DMS 273 treated with DMSO at 0.1 percent for 48 hours (cell line): Measurements from ENCODE around the gene CCDC27.
A peak's percentile ranks its signal among the peaks of the same experiment; 100 is the strongest.

ENCODE experiments used
- DNase-seq: peaks from one replicate; lab custom pipeline; 2025; lab: John Stamatoyannopoulos, UW

CCDC27 gene

DNA sequence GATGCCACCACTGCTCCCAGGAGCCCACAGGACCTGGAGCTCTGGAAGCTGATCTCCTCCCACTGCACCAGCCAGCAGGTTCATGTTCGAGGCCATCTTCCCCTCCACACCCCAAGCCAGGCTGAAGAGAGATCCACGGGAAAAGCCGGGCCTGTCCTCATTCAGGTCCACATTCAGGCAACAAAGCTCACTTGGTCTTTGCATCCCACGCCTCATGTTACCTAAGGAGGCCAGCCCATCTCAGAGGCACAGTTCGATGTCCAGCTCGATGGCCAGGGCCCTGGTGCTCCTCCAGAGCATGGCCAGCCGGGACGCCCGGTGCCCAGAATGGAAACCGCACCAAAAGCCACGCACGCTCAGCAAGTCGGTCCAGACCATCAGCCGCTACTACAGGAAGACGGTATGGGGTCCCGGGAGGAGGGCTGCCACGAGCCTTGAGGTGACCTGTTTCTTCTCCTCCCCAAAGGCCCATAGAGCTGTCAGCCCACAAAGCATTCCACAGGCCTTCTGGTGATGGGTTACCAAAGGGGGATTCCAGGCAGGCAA lies at the start of gene CCDC27:
CCDC27 (plus strand) TSS at position 51 of the 546 bp plus-strand sequence; CDS start at position 83, 32 bp downstream.
- no peak for DNase-seq

DNA sequence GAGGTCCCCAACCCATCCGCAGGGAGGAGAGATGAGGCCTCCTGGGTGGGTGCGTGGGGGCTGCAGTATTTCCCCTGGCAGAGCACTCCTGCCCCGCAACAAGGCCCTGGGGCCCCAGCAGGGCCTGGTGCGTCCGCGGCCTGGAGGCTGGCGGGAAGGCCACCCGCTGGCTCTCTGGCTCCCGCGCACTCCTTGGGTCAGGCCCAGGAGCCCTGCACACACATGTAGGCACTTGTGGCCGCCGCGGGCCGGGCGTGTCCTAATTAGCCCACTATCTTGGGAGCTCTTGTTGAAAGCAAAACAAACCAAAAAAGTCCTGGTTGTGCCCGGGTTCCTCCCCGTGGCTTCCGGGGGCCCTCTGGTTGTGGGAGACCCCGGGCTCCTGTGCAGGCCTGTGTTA lies 49.7 kb upstream of the CCDC27 start:
- no peak for DNase-seq

DNA sequence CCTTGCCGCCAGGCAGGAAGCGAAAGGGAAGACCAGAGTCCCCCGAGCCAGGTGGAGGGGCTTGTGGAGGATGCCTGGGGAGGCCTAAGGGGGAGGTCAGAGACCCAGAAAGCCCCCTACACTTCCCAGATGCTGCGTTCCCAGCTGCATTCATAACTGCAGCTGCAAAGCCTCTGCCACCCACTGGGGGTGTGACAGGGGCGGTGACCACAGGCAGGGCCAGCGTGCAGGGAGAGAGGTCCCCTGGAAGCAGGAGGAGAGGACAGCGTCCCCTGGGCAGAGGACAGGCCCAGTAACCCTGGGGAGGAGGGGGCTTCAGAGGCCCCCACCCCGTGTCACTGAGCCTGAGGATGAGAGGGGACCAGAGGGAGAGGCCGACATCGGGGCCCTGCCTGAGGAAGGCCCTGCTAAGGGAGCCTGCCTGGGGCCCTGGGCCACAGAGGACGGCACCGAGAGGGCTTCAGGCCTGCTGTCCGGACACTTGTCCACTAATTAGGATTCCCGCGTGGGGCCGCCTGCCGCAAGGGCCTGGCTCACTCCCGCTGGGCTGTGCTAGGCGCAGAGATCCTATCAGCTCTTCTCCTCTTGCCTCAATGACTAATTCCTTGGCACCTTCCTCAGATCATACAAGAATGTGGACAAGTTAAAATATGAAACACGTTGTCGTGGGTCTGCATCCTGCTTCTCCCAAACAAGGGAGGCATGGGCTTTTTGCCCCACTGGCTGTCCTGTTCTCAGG lies 49.1 kb upstream of the CCDC27 start:
- DNase-seq, result no peak

DNA sequence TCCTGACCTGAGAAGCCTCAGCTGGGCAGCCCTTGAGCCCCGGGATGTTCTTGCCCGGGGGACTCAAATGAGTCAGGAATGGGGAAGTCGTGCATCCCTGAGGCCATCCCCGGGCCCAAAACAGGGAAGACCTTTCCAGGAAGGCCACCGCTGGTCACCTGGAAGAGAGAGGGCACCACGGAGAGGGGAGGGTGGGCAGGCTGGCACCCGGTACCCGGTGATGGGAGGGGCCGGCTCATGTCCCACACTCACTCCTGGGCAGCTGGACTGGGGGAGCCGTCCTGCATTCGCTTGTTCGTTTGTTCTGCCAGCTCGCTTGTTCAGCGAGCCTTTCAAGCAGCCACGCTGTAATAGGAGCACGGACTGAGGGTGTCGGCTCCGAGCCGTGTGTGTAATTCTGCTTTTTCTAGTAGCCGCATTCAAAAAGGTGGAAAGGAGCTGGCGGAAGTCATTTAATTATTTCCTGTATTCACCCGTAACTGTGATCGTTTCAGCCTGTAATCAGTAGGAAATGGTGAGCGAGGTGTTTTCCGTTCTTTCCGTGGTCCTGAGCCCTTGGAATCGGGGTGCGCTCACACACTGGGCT lies 48.4 kb upstream of the CCDC27 start:
- DNase-seq, result no peak

DNA sequence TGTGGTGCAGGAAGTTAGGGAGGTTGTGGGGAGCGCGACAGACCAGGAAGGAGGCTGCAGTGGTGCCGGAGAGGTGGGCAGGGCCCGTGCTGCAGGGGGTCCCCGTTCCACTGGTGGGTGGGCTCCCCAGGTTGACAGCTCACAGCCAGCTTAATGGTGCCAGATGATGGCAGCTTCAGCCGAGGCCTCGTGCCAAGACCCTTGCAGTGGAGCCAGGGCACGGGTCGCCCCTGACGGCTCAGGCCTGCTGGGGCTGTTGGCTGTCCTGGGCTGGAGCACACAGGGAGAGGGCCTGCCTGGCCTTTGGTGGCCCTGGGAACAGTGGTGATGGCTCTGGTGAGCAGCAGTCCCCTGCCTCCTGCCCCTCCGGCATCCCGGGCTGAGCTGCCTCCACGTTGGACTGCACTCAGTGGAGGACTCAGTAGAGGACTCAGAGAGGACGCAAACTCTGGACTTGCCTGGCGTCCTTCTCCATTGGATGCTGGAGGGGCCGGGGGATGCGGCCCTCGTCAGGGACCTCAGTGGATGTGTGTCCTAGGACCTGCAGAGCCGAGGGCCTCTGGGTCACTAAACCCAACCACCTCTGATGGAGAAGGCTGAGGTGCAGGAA lies 46.8 kb upstream of the CCDC27 start:
- DNase-seq, result no peak

DNA sequence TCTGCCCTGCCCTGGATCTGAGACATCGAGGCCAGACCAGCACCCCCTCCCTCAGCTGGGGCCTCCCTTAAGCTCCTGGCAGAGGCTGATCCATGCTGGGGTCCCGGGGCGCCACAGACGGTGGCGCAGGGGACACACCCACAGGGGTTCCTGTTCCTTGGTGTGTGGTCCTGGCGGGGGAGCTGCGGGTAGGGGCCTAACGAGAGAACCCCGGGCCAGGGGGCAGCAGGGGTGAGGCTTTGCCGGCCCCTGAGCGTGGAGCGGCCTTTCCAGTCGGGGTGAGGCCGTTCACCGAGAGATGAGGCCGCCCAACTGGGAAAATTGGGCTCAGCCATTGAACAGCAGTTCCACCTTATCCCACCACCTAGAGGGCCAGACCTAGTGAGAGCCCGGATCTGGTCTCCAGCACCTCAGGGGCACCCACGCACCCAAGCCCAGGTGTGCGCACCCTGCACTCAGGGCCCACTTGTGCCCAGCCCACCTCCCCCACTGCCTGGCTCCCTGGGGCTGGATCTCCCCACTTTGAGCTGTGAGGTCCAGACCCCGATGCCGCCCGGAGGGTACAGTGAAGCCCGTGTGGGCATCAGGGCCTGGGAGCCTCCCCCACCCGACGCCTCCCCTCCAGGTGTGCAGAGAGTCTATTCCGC lies 45.5 kb upstream of the CCDC27 start:
- no peak for DNase-seq

DNA sequence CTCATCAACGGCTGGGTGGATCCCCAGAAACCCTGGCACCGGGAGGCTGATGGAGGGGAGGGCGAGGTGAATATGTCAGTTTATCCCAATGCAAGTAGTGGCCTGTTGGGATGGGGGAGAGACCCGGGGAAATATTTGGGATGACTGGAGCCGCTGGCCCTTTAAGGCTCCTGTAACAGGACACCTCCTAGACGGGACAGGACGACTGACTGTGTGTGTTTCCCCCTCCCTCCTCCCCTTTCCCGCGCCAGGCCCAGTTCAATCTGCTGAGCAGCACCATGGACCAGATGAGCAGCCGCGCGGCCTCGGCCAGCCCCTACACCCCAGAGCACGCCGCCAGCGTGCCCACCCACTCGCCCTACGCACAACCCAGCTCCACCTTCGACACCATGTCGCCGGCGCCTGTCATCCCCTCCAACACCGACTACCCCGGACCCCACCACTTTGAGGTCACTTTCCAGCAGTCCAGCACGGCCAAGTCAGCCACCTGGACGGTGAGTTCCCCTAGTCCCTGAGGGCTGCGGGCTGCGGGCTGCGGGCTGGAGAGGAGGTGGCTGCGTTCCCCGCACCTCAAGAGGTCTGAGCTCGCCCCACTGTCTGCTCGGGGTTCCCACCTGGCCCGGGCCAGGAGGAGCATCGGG lies 44.8 kb upstream of the CCDC27 start:
- no peak for DNase-seq

DNA sequence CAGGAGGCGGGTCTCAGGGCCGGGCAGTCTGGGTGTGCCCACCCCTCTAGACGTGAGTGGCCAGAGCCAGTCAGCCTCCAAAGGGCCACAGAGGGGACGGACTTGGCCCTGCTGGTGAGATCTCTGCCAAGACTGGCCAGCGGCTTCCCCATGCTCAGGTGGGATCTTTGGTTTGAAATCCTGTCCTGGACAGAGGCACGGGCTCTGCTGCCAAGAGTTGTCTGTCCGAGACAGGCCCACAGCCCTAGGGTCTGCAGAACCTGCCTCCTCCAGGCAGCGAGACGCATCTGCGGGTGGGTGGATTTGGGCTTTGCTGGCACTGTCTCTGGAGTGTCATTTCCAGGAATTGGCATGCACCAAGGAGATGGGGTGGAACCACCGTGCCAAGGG lies 44.3 kb upstream of the CCDC27 start:
- DNase-seq, result no peak

DNA sequence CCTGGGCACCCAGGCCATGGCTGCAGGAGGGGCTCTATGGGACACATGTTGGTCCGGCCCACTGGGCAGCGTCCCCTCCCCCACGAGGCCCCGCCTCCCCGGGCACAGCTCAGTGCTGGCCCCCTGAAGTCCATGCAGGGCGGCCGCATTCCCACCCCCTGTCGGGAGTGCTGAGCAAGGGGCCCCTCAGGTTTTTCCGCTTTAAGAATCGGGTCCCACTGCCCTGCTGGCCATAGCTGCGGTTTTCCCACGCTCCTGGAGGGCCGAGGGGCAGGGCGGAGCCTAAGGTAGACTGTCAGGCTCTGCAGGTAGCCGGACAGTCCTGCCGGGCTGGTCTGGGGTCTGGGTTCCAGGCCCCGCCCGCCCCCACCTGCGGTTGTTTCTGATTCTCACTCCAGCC lies 43.5 kb upstream of the CCDC27 start:
- DNase-seq, result no peak

DNA sequence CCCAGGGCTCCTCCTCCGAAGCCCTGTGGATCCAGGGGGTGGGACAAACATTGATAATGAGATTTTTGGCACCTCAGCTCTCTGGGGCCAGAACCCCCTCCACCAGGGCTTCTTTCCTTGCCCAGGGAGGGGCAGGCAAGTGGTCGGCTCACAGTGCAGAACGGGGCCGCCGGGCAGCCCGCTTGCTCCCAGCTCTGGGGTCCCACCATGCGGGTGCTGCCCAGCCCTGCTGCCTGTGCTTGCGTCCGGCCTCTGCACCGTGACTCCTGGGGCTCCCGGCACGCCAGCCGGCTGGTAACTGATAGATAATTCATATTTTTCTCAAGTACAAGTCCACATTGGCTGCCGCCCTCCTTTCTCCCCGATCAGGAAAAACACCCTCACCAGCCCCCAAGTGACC lies 42.0 kb upstream of the CCDC27 start:
- no peak for DNase-seq

DNA sequence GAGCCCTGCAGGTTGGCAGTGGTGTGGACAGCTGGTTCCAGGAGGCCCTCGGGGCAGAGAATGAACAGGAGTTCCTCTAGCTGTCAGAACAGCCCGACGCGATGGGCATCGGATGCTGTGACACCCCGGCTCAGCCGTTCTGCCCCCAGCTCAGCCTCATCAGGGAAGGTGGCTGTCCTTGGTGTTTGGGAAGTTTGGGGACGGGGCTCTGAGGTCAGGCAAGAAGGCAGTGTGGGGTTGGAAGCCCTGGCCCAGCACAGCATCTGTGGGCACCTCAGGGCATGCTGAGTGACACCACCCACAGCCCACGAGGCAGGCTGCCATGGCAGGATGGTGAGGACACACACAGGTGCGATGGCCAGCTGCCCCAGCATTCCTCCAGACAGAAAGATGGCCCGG lies 40.9 kb upstream of the CCDC27 start:
- DNase-seq, result no peak

DNA sequence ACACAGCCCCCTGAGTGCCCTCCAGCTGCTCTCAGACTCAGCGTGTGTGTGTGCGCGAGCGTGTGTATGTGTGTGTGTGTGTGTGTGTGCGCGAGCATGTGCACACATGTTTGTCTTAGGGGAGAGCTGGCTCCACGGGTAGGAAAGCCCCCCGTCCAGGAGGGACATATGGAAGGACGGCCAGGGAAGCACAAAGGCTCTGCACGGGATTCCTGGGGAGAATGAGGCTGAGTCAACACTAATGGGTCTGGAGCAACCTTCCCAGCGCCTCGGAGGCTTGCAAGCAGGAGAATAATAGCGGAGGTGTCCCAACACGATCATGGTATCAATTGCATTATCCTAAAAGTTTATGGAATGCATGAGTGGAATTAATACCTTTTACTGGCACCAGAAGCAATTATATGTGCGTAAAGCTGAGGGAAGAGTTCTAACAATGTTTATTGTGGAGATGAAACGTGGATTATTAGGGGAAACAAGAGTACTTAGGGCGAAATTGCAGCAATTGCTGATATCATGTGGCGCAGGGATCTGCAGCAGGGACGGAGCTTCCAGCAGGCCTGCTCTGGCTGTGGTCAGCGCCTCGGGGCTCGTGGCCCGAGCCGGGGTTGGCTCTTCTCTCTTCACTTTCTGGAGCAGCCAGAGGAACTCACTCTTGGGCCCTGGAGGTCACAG lies 40.3 kb upstream of the CCDC27 start:
- DNase-seq, result no peak

DNA sequence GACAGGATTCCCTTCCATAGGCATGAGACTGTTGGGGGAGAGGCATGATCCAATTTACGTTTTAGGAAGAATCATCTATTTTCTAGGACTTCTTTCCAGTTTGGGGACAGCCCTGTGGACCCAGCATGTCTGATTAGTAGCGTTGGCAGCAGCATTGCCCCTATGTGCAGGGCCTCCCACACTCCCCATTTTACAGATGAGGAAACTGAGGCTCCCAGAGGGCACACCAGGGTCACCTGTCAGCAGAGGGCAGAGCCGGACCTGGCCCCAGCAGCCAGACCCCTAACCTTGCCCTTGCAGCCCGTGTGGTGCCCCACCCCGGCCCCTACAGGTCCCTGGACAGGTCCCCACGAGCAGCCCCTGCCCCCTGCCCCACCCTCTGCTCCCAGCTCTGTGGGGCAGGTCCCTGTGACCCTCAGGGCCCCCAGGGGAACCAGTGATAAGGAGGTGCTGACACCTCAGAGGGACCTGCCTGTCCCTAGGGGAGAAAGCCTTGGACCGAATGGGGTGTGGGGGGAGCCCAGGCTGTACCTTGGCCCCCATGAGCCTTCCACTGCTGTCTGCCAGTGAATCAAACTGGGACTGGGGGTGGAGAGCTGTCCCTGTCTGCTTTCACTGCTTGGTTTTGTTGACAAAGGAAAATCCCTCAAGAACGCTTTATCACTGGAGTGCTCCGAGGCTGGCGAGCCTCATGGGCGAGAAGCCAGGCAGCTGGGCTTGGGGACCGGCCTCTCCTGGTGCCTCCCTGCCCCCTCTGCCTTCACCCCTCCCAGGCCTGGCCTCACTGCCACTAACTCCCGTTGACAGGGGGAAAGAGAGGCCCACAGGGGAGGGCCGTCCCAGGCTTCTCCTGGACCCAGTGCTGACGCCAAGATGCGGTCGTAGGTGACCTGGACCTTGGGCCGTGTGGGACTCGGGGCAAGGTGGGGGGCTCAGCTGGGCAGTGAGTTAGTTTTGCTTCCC lies 39.4 kb upstream of the CCDC27 start:
- DNase-seq, result no peak

DNA sequence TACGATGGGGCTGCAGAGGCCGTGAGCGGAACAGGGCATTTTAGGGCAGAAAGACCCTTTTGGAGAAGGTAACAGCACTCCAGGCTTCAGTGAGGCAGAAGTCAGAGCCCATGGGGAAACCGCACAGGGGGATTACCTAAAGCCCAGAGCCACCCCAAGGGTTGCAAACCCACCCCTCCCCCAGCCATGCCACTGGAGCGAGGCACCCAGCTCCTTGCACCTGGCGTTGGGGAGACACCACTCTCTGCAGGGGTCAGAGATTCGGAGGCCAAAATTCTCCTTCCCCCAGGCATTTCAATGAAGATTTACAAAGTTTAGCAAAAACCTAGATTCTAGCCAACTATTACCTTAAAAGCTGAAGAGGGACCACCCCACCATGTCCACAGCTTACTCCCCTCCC lies 38.4 kb upstream of the CCDC27 start:
- DNase-seq, result no peak

DNA sequence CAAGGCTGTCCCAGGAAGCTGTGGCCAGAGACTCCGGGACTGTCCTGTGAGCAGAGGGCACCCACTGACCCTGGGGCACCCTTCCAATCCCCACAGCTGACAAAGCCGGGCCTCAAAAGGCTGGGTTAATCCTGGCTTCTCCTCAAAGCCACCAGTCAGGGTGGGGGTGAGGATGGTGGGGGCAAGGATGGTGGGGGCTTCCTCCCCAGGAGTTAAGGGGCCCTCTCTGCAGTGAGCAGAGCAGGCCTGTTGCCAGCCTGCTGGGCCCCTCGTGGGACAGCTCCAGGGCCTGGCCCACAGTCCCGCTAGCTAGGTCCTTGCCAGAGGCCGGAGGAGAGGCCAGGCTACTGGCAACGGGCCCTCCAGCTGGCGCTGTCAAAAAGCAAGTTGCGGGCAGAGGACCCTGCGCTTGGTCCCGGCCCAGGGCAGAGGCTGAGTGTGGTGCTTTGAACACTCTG lies 37.9 kb upstream of the CCDC27 start:
- DNase-seq, result no peak

DNA sequence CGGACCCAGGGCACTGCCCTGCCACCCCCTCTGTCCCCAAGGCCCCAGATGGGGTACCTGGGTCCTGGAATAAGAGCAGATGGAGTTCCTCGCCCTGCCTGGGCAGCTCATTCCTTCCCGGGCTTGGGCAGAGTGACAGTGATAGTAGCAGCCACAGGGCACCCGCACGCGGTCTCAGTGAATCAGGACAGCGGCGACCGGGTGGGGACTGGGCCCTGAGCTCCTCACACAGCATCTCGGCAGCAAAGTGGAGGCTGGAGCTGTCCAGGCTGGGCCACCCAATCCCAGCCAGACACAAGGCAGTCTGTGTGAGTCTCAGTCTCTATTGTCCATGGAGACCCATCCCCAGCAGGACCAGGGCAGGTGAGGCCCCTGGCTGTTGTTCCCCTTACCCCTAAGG lies 37.4 kb upstream of the CCDC27 start:
- no peak for DNase-seq

DNA sequence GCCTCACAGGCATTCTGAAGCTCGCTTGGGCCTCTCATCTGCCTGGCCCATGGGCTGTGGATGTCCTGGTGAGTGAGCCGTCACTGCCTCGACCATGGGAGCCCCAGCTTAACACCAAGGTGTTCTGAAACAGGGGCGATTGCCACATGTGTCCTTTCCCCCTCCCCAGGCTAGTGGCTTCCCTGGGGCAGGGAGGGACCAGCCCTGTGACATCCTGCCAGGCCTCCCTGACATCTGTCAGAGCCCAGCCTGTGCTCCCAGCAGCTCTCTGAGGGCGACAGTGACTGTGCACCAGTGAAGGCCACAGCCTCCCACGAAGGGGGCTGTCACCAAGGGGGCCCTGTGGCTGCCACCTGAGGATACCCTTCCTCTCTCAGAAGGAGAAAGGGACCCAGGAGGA lies 35.9 kb upstream of the CCDC27 start:
- no peak for DNase-seq

DNA sequence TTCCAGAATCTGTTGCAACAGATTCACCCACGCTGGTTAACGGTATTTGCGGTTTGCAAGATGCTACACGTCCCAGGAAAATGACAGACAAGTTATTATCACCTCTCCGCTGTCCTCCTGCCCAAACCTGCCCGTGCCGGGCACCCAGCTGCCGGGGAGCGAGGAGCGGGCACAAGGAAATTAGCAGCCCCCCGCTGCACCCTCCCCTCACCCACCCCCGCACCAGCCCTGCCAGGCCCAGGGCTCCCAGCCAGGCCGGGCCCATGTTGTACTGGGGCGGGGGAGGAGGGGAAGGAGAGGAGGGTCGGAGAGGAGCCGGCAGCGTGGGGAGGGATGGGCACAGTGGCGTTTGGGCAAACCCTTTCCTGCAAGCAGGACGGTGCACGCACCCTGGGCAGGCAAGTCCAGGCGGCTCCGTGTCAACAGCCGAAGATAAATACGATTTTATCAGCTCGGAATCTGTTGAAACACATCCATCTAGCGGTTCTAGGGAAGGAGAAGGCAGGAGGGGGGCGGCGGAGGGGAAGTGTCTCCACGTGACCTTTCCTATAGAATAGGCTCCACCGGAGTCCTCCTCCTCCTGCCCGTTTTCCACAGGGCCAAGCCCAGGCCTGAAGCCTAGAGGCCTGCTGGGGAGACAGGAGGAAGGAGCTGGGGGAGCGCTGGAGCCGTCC lies 35.1 kb upstream of the CCDC27 start:
- DNase-seq, result peak; percentile 94

DNA sequence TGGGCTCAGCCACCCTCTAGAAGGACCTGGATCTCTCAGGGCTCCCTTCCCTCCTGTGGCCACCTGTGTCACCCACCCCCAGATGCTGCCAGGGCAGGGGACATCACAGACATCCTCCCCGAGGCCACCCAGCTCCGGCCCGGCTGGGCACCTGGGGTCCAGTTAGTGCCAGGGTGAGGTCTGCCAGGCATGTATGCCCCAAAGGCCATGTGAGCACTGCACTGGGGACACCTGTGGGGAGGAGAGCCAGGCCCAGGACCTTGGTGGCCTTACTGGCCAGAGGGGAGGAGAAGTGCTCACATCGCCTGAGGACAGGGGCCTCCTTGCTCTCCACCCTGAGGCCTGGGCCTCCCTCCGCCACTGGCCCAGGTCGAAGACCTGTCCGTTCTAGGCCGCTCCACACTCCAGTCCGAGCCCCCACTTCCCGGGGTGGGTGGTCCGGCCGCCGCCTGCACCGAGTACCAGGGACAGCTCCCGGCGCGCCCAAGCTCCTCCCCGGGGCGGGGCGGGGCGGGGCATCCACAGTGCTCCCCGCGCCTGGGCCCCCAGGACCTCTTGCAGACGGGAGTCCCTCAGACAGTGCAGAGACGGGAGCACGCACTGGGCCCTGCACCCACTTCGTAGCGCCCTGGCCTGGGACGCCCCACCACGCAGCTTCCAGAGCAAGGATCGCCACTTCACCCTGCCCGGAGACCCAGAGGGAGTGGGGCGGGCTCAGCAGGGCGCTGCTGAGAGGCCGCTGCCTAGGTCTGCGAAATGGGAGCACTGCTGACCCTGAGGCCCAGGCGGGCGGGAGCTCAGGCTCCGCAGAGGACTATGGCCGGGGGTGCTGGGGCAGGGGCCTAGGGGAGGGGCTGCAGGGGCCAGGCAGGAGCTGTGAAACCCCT lies 34.3 kb upstream of the CCDC27 start:
- DNase-seq, result no peak
